H9 (cell line): Measurements from ENCODE around the gene ABCB1. TPM values are rescaled to one million over a fixed set of nuclear protein-coding genes. Genes with fewer than 3 reads are reported as not detected.

Source experiments
- DNase-seq: peaks from one replicate; pipeline ENCODE4 v3.0.0-alpha.2; 2017
- H2AFZ ChIP-seq: one replicate; pipeline ENCODE4 v1.6.1; 2013; ENCODE audit warnings: mild to moderate bottlenecking, low read length, control low read depth, moderate library complexity
- H2AK5ac ChIP-seq: 2 replicates; pipeline ENCODE4 v1.6.1; 2013; ENCODE audit warnings: low read length, control low read depth, mixed read lengths; ENCODE audit not compliant: insufficient read length
- H2BK120ac ChIP-seq: one replicate; pipeline ENCODE4 v1.6.1; 2013; ENCODE audit warnings: low read depth, mild to moderate bottlenecking, low read length, control low read depth, inconsistent platforms; ENCODE audit not compliant: poor library complexity, severe bottlenecking
- H2BK12ac ChIP-seq: 2 replicates; pipeline ENCODE4 v1.6.1; 2013; ENCODE audit warnings: low read length, control low read depth, mixed read lengths, low read depth; ENCODE audit not compliant: insufficient read length
- H2BK15ac ChIP-seq: 2 replicates; pipeline ENCODE4 v1.6.1; 2013; ENCODE audit warnings: low read depth, low read length, control low read depth
- H2BK20ac ChIP-seq: one replicate; pipeline ENCODE4 v1.6.1; 2013; ENCODE audit warnings: low read depth, mild to moderate bottlenecking, low read length, control low read depth, inconsistent platforms; ENCODE audit not compliant: poor library complexity, severe bottlenecking
- H2BK5ac ChIP-seq: 2 replicates; pipeline ENCODE4 v1.6.1; 2013; ENCODE audit warnings: low read length, control low read depth, mixed read lengths; ENCODE audit not compliant: insufficient read length
- H3K14ac ChIP-seq: 2 replicates; pipeline ENCODE4 v1.6.1; 2013; ENCODE audit warnings: low read length, control low read depth; ENCODE audit not compliant: insufficient read depth
- H3K18ac ChIP-seq: 2 replicates; pipeline ENCODE4 v1.6.1; 2013; ENCODE audit warnings: low read depth, mild to moderate bottlenecking, mixed read lengths, low read length, control low read depth; ENCODE audit not compliant: insufficient read length
- H3K23ac ChIP-seq: 2 replicates; pipeline ENCODE4 v1.6.1; 2013; ENCODE audit warnings: low read length, control low read depth, mixed read lengths, low read depth; ENCODE audit not compliant: insufficient read length
- H3K23me2 ChIP-seq: 2 replicates; pipeline ENCODE4 v1.6.1; 2013; ENCODE audit warnings: low read depth, mild to moderate bottlenecking, mixed read lengths, low read length, control low read depth; ENCODE audit not compliant: insufficient read length, poor library complexity, severe bottlenecking
- H3K27ac ChIP-seq: 2 replicates; pipeline ENCODE4 v1.5.1; 2013; ENCODE audit warnings: low read length, control low read depth, mixed read lengths, low read depth; ENCODE audit not compliant: insufficient read length
- H3K27me3 ChIP-seq: 2 replicates; pipeline ENCODE4 v1.6.1; 2013; ENCODE audit warnings: low read length, control low read depth, inconsistent platforms; ENCODE audit not compliant: insufficient read depth
- H3K4ac ChIP-seq: 2 replicates; pipeline ENCODE4 v1.6.1; 2013; ENCODE audit warnings: low read depth, mild to moderate bottlenecking, control low read depth, inconsistent platforms, low read length, moderate library complexity
- H3K4me1 ChIP-seq: 2 replicates; pipeline ENCODE4 v1.6.1; 2013; ENCODE audit warnings: low read length, control low read depth, inconsistent platforms; ENCODE audit not compliant: insufficient read depth
- H3K4me2 ChIP-seq: 2 replicates; pipeline ENCODE4 v1.6.1; 2013; ENCODE audit warnings: low read length, control low read depth, mixed read lengths; ENCODE audit not compliant: insufficient read length, insufficient read depth
- H3K56ac ChIP-seq: 2 replicates; pipeline ENCODE4 v1.6.1; 2013; ENCODE audit warnings: low read depth, mild to moderate bottlenecking, mixed read lengths, low read length, control low read depth; ENCODE audit not compliant: insufficient read length
- H3K79me1 ChIP-seq: 2 replicates; pipeline ENCODE4 v1.6.1; 2013; ENCODE audit warnings: low read depth, mild to moderate bottlenecking, moderate library complexity, low read length, control low read depth, inconsistent platforms; ENCODE audit not compliant: insufficient read depth, poor library complexity, severe bottlenecking
- H3K79me2 ChIP-seq: 2 replicates; pipeline ENCODE4 v1.6.1; 2013; ENCODE audit warnings: low read length, control low read depth, inconsistent platforms; ENCODE audit not compliant: insufficient read depth
- H3K9ac ChIP-seq: 2 replicates; pipeline ENCODE4 v1.6.1; 2013; ENCODE audit warnings: low read length, control low read depth, mixed read lengths; ENCODE audit not compliant: insufficient read length; ENCODE audit errors: extremely low read depth
- H3K9me3 ChIP-seq: one replicate; pipeline ENCODE4 v1.6.1; 2013; ENCODE audit warnings: low read depth, low read length, inconsistent platforms; ENCODE audit not compliant: control insufficient read depth
- H3T11ph ChIP-seq: one replicate; pipeline ENCODE4 v1.6.1; 2013; ENCODE audit warnings: mild to moderate bottlenecking, low read length, control low read depth, inconsistent platforms
- H4K20me1 ChIP-seq: one replicate; pipeline ENCODE4 v1.6.1; 2013; ENCODE audit not compliant: control insufficient read depth, insufficient read length, insufficient read depth
- H4K5ac ChIP-seq: 2 replicates; pipeline ENCODE4 v1.6.1; 2013; ENCODE audit warnings: low read depth, mild to moderate bottlenecking, mixed read lengths, low read length, control low read depth; ENCODE audit not compliant: insufficient read length
- H4K8ac ChIP-seq: replicated peaks from 2 replicates; pipeline ENCODE4 v1.6.1; 2013; ENCODE audit warnings: low read length, control low read depth, mixed read lengths, low read depth; ENCODE audit not compliant: insufficient read length
- H4K91ac ChIP-seq: 2 replicates; pipeline ENCODE4 v1.6.1; 2013; ENCODE audit warnings: low read depth, mild to moderate bottlenecking, moderate library complexity, mixed read lengths, low read length, control low read depth; ENCODE audit not compliant: insufficient read length
- H3K27ac Mint-ChIP-seq, 3 experiments: 2 replicates in 2 of 3; 3 replicates in 1 of 3; pipeline ENCODE4 v1.8.0; 2020 to 2021; ENCODE audit warnings: mixed read lengths in 3 of 3, mild to moderate bottlenecking in 1 of 3, moderate library complexity in 1 of 3
- H3K27me3 Mint-ChIP-seq: 2 replicates; pipeline ENCODE4 v1.8.0; 2021; ENCODE audit warnings: low read depth, mild to moderate bottlenecking, moderate library complexity, mixed read lengths
- H3K36me3 Mint-ChIP-seq, 3 experiments: 2 replicates in 2 of 3; 3 replicates in 1 of 3; pipeline ENCODE4 v1.8.0; 2020 to 2021; ENCODE audit warnings: low read depth in 3 of 3, mixed read lengths in 3 of 3; ENCODE audit not compliant: insufficient read depth in 1 of 3
- H3K4me1 Mint-ChIP-seq, 2 experiments: 2 replicates each; pipeline ENCODE4 v1.8.0; 2020; ENCODE audit warnings: mixed read lengths in 2 of 2
- H3K4me3 Mint-ChIP-seq, 2 experiments: 2 replicates in 1 of 2; 3 replicates in 1 of 2; pipeline ENCODE4 v1.8.0; 2020 to 2021; ENCODE audit warnings: mild to moderate bottlenecking in 2 of 2, mixed read lengths in 2 of 2, moderate library complexity in 1 of 2
- H3K9me3 Mint-ChIP-seq, 2 experiments: 2 replicates in 1 of 2; 3 replicates in 1 of 2; pipeline ENCODE4 v1.8.0; 2020; ENCODE audit warnings: mild to moderate bottlenecking in 2 of 2, mixed read lengths in 2 of 2, moderate library complexity in 1 of 2
- WGBS: extraction: QIAGEN DNeasy Blood & Tissue Kit; methylation state at CpG from one replicate; pipeline ENCODE4 v1.1.7; 2013; ENCODE audit warnings: missing lambda C conversion rate, low lambda C conversion rate, mixed read lengths; ENCODE audit not compliant: insufficient read length; ENCODE audit errors: extremely low coverage; 5-methylcytosine and 5-hydroxymethylcytosine counted together
- total RNA-seq: library from RNA; stranded (reverse); gene quantifications from 2 replicates; pipeline ENCODE4 v1.2.1, GENCODE V29; 2021
- TF ChIP-seq, protein P1 (sequence below): fragments of 200-600 bp; sonication (generic); conservative IDR thresholded peaks from 3 replicates; pipeline ENCODE4 v1.8.0; 2021; ENCODE audit warnings: antibody characterized with exemption, mild to moderate bottlenecking

Gene ABCB1
- total RNA-seq, 1 experiment from 2014 or later = 0.33 TPM

DNA sequence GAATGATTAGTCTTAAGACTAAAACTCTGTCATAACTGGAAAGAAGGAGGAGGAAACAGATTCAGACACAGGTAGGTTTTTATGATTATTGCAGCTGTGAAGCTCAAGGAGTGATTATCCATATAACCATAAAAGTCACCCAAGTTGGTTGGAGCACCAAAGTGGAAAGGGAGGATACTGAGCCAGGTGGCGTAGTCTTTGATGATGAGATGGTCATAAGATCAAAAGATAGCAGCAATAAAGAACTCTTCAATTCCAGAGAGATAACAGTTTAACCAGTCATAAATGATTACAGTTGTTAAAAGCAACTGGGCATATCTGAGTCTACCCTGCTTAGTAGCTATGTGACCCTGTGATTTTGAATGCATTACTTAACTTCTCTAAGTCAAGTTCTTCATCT lies 8.4 kb downstream of the ABCB1 start:
- H3K27ac Mint-ChIP-seq = no peak overlapping the region
- Histone ChIP-seq H3K27ac (no peak overlapping the region), H4K8ac (no peak overlapping the region), H3K4me1 (no peaks in the 10 kb centered on the region), H2BK120ac (no peak overlapping the region), H3K18ac (no peak overlapping the region), H3T11ph (no peak overlapping the region), H3K9ac (no peak overlapping the region), H2BK20ac (no peak overlapping the region), H3K56ac (no peak overlapping the region), H3K79me2 (no peaks in the 10 kb centered on the region), H3K9me3 (no peaks in the 10 kb centered on the region), H2BK5ac (no peak overlapping the region), H2AFZ (no peak overlapping the region), H4K5ac (no peak overlapping the region), H3K14ac (no peak overlapping the region), H3K4me2 (no peak overlapping the region), H3K23me2 (no peaks in the 10 kb centered on the region), H3K79me1 (no peaks in the 10 kb centered on the region), H2BK15ac (no peak overlapping the region), H4K91ac (no peak overlapping the region), H3K27me3 (no peaks in the 10 kb centered on the region), H4K20me1 (no peaks in the 10 kb centered on the region), H3K23ac (no peak overlapping the region), H3K4ac (no peak overlapping the region), H2BK12ac (no peak overlapping the region), H2AK5ac (no peak overlapping the region)
- peaks cover 15% of the 10 kb centered on the region for H3K27me3 Mint-ChIP-seq
- no peak for DNase-seq
- no peaks in the 10 kb centered on the region for H3K9me3 Mint-ChIP-seq
- H3K36me3 Mint-ChIP-seq = peaks cover 0 to 1% (median 0%) of the 10 kb centered on the region in 3 experiments; a peak in 1 of 7 replicates
- TF ChIP-seq, protein P1, sequence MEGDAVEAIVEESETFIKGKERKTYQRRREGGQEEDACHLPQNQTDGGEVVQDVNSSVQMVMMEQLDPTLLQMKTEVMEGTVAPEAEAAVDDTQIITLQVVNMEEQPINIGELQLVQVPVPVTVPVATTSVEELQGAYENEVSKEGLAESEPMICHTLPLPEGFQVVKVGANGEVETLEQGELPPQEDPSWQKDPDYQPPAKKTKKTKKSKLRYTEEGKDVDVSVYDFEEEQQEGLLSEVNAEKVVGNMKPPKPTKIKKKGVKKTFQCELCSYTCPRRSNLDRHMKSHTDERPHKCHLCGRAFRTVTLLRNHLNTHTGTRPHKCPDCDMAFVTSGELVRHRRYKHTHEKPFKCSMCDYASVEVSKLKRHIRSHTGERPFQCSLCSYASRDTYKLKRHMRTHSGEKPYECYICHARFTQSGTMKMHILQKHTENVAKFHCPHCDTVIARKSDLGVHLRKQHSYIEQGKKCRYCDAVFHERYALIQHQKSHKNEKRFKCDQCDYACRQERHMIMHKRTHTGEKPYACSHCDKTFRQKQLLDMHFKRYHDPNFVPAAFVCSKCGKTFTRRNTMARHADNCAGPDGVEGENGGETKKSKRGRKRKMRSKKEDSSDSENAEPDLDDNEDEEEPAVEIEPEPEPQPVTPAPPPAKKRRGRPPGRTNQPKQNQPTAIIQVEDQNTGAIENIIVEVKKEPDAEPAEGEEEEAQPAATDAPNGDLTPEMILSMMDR = no peak
- no peak overlapping the region for H3K4me3 Mint-ChIP-seq
- no CpG with 5 or more reads among the region's 1 CpG for WGBS
- no peaks in the 10 kb centered on the region for H3K4me1 Mint-ChIP-seq
